Stimulated activated CD8-positive, alpha-beta memory T cell treated with anti-CD3 and anti-CD28 coated beads, Interleukin-12 subunit alpha, Interleukin-12 subunit beta, amount 100 ng/mL, for 1 hour (primary cell): ENCODE data around the gene NUDT19.
"Not testable (repeated sequence)": the region's sequence is repeated elsewhere in the genome, so short reads cannot be mapped to it uniquely, and the experiment has no call there.

Source experiments
- DNase-seq: peaks from one replicate; pipeline ENCODE4 v3.0.0-alpha.2; 2020; ENCODE audit warnings: low read depth

The NUDT19 gene

DNA sequence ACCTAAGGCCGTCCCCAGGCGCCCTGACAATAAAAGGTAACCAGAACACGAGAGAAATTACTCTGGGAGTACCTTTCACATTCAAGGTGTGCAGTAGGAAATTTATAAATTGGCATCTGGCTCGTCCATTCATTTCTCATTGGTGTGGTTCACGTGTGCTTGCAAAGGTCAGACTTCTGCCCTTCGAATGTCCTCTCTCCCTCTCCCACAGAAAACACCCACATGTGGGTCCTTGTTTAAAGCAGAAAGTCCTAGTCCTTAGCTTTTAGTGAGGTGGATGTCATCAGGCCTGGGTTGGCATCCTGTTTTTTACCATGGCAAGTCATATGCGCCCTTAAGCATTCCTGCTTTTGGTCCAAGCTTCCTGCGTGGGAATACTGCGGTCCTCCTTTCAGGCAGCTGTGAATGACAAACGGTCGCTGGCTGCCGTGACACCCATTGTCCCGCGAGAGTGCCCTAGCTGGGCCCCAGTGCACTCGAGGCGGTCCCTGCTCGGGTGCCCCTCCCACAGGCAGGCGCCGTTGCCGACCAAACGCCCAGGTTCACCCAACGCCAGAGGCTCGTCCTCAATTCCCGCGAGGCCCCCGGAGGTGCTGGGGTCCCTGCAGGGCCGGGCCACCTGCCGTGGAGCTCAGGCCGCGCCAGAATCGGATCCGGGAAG, at the start of gene NUDT19:
NUDT19 (plus strand) TSS at position 531 of the 661 bp plus-strand sequence. CDS start 140 bp downstream, outside the sequence.
- DNase-seq: peak; percentile 62

DNA sequence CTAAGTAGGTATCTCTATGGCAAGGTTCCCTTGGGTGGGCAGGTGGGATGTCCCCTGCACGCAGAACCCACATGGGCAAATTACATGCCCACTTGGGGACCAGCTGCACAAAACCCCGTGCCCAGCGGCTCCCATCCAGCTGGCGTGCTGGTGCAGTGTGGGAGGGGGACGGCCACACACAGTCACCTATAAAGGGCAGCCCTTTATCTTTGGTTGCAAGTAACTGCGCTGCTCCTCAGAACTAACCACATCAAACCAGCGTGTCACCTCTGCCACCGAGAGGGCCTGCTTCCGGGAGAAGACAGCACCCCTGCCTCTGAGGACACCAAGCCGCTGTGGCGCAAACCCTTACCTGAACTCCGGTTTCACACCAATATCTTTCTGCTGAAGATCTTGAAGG, 48.9 kb upstream of the NUDT19 start:
- peak; percentile 48 for DNase-seq

DNA sequence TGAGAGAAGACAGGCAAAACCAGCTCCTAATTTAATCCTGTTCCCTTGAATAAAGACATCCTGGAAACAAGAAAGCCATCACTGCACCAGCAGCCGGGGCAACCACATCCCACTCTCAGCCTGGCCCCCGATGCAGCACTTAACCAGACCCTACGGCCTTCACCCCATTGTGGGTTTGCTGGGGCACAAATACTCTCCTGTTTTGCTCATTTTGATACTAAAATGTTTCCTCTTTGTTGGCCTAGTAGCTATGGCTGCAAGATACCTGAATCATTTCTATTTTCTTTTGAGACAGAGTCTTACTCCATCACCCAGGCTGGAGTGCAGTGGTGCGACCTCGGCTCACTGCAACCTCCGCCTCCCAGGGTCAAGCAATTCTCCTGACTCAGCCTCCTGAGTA, 45.1 kb upstream of the NUDT19 start:
- DNase-seq: no peak

DNA sequence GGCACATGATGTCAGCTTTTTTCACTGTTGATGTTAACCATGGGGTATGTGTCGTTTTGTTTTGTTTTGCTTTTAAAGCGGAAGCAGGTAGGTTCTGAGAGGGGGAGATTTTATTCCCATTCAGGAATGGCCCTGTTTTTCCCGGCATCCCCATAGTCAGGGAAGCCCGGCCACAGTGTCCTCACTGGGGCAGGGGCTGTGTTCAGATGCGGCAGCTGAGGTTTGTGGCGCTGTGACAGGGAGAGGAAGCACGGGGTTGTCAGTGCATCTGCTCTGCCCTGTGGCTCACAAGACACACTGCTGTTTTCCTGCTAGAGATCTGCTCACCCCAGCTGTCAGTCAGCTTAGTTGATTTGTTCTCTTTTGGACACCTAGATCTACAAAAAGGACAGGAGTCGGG, 44.3 kb upstream of the NUDT19 start:
- DNase-seq: no peak

DNA sequence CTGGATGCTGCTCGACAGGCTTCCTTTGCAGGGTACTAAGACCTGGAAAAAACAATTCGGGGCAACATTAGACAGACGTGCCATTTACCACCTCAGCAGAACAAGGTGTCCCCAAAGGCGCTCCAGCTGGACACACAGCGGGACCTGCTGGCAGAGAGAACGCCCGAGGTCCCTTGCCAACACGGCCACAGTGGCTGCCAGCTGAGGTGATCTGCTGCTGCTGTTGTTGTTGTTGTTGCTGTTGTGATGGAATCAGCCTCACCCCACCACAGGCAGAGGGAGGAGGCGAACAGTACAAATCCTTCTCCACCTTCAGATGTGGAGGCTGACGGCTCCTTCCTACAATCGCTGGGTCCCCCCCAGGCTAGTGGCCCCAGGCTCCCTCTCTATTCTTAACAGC, 41.9 kb upstream of the NUDT19 start:
- no peak for DNase-seq

DNA sequence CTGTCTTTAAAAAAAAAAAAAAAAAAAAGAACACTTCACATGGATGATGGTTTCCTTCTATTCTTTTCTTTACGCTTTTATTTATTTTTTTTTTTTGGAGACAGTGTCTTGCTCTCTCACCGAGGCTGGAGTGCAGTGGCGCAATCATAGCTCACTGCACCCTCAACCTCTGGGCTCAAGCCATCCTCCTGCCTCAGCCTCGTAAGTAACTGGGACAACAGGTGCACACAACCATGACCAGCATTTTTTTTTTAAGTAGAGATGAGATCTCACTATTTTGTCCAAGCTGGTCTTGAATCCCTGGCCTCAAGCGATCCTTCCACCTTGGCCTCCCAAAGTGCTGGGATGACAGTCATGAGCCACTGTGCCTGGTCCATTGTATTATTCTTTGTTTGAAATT, 41.0 kb upstream of the NUDT19 start:
- no peak for DNase-seq

DNA sequence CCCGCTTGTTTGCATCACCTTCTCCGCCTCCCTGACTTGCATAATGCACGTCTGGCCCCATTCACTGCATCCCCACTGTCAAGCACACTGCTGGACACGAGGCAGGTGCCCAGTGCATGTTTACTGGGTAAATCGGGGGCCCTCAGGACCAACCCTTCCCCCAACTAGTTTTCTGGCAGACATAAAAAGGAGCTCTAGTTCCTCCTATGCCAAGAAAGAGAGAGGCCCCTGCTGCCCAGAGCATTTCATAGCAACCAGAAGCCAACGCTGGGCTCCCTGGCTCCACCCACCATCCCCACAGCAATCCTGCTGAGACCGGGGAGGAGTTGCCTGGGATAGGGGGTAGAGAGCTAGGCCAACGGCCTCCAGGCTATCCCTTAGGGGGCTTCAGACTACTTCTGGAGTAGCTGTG, 39.9 kb upstream of the NUDT19 start:
- DNase-seq: no peak

DNA sequence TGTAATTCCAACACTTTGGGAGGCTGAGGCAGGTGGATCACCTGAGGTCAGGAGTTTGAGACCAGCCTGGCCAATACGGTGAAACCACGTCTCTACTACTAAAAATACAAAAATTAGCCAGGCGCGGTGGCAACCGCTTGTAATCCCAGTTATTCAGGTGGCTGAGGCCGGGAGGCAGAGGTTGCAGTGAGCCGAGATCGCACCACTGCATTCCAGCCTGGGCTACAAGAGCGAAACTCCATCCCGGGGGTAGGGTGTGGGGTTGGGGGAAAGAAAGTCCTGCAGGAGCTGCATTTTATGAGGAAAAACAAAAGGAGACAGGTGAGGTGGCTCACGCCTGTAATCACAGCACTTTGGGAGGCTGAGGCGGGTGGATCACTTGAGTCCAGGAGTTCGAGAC, 39.3 kb upstream of the NUDT19 start:
- DNase-seq: not testable (repeated sequence)

DNA sequence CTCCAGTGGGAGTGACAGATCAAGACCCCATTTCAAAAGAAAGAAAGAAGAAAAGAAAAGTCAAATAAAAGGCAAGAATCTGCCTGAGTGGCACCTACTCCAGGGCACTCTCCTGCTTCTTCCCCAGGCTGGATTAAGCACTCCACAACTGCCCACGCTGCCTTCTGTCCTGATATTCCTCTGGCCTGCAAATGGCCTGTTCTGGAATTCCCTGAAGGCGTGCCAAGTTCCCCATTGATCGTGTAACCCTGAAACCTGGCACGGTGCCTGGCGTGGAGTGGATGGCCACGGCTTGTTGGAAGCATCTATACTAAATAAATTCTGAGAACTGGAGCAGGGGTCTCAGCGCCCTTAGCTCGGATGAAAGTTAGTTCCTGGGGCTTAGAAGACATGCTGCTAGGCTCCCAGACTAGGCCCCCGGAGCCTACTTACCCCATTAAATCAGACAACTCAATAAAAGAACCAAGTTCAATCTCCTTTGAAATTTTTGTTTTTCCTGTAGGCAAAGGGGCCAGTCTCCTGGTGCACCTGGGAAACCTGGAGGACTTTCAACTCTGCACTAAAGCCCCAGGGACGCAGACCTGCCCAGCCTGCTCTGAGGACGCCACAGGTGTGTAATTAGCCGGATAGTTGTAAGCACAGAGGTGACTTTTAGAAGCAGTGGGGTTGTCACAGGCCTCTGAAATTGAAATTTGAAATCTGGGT, 38.6 kb upstream of the NUDT19 start:
- DNase-seq: no peak

DNA sequence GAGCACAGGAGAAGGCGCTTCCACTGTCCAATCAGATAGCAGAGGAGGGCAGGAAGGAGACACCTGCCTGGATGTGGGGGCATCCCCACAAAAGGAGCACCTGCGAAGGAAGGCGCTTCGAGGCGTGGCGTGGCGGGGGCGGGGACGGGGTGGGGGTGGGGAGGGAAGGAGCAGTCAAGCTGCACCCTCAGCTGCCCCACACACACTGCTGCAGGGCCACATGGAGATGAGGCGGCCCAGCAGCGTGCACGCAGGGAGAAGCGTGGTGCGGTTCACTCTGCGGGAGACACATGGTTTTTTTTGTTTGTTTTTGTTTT, 38.1 kb upstream of the NUDT19 start:
- DNase-seq: no peak

DNA sequence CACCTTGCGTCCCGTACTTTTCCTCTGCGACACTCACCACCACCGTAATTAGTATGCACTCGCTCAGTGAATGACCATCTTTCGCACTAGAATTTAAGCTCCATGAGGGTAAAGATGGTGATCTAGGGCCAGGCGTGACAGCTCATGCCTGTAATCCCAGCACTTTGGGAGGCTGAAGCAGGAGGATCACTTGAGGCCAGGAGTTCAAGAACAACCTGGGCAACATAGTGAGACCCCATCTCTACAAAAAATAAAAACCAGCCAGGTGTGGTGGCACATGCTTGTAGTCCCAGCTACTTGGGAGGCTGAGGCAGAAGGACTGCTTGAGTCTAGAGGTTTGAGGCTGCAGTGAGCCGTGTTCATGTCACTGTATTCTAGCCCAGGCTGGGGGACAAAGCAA, 35.2 kb upstream of the NUDT19 start:
- DNase-seq: not testable (repeated sequence)

DNA sequence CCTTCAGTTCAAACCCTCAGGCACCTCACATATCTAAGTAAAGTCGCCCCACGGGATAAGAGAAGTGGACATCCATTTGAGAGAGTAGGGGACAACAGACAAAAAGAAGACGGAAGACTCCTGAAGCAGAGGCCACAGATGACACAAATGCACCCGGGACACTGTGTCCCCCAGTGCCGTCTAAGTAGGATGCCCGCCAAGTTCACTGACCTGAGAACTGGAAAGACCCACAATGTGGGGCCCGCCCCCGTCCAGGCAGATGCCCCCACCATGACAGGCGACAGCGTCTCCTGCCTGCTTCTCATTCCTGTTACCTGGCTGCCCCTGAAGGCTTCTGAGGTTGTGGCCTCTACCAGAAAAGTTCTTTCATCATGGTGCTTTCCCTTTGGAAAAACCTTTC, 33.5 kb upstream of the NUDT19 start:
- DNase-seq: no peak

DNA sequence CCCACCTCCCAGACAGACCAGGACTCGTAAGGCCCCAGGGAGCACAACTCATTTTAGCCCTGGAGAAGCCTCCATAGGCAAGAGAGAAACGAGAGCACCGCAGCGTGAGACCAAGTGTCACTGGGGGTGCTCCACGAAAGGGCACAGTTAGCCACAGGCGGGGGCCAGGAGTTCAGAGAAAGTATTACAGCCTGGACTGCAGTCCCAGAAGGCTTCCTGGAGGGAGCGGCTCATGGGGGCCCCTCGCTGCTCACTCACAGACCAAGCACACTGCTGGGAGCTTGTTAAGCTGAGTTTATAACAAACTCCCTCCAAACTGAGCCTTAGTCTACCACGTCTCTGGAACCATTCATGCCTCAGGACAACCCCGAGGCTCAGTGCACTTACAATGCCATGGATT, 33.1 kb upstream of the NUDT19 start:
- no peak for DNase-seq

DNA sequence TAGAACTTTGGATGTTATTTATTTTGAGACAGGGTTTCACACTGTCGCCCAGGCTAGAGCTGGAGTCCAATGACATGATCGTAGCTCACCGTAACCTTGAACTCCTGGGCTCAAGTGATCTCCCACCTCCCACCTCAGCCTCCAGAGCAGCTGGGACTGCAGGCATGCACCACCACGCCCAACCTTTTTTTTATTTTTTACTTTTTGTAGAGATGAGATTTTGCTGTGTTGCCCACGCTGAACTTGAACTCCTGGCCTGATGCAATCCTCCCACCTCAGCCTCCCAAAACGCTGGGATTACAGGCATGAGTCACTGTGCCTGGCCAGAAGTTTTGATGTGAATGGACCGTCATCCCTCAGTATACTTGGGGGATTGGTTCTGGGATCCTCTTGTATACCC, 30.3 kb upstream of the NUDT19 start:
- no peak for DNase-seq

DNA sequence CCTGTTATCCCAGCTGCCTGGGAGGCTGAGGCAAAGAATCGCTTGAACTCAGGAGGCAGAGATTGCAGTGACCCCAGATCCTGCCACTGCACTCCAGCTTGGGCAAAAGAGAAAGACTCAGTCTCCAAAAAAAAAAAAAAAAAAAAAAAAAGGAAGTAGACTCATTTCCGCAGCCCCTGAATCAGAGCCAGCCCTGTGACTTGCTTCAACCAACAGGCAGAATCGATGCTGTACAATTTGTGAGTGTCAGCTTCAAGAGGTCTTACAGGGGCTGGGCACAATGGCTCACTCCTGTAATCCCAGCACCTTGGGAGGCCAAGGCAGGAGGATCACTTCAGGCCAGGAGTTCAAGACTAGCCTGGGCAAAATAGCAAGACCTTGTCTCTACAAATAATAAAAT, 29.4 kb upstream of the NUDT19 start:
- no peak for DNase-seq

DNA sequence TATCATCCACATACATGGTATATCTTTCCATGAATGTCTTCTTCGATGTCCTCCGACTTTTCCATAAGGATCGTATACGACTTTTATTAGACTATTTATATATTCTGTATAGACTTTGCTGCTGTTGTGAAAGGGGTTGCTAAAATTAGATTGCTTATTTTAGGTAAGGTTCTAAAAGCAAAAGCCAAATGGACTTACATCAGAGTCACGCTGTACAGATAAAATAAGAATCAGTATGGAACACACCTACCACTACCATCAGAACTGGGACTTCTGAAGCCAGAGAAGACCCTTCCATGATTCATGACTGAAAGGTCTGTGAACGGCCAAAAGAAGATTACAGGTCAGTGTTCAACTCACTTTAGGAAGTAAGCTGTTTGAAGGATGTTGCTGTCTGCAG, 25.5 kb upstream of the NUDT19 start:
- DNase-seq: no peak

DNA sequence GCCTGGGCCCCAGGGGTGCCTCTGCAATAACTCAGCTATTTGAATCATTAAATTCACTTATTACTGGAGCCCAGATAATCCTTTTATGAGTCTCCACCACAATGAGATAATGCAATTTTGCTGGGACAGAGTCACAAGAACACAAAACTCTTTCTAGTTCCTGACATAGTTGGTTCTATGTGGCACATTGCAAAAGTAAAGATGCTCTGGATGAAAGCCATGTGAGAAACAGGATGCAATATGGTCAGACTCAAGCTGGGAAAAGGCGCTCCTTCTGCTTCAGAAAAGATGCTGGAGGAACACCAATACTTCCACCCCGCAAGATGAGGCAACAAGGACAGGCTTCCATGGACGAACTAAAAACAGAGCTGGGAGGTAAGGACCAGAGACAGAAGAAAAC, 22.3 kb upstream of the NUDT19 start:
- DNase-seq: no peak

DNA sequence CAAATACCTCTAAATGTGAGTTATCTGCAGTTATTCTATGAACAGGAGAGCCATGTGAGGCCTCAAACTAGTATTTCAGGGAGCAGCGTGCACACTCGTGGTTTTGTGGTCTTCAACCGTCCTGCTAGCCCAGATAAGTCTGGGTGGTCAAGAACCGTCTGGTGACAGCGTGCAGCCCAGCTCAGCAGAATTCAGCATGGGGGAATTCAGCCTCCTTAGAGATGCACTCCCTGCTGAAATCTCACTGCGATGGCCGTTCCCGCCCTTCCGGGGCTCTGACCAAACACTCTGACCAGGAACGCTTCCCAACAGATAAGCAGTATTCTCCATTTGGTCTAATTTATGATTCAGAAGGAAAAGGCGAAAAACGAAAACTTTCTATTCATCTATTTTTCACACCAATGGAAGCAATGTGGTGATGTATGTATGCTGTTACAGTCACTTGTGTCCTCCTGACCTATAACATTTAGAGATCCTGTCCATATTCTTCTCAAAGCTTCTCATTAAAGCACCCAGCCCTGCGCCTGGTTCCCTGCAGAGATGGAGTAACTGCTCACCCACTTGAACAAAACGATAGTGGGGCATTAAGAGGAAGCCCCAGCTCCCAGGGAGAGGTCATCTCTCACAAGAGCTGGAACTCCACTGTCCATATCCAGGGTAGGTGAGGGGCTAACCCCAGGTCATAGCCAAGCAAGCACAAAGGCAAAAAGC, 19.6 kb upstream of the NUDT19 start:
- DNase-seq: no peak

DNA sequence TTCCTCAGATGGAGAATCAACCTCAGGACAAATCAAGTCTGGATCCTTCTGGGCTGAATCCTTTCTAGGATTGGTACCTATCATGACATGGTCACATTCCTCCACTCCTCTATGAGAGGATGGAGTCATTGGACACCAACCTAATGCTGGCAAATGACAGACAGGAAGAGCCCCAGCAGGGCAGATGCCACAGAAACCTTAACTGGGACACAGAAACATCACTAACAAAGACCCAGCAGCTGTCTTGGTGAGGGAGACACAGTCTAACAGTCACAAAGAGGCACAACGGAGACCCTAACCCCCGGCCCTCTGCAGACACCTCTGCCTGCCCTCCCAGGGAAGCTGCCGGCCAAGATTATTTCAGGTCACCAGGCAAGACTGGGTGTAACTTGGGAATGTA, 18.8 kb upstream of the NUDT19 start:
- no peak for DNase-seq

DNA sequence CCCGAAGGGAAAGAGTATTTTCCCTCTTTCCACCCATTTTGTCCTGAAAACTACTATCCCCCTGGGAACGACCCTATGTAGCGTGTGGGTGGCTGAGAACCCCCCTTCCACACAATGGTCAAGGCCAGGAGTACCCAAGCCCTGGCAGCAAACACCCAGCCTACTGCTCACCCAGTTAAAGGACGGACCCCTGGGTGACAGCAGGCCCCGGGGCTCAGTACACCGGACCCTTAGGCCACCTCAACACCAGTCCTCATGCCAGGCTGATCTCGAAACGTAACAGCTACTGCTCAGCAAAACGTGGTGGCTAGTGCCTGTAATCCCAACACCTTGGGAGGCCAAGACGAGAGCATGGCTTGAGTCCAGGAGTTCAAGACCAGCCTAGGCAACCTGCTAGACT, 18.0 kb upstream of the NUDT19 start:
- no peak for DNase-seq

DNA sequence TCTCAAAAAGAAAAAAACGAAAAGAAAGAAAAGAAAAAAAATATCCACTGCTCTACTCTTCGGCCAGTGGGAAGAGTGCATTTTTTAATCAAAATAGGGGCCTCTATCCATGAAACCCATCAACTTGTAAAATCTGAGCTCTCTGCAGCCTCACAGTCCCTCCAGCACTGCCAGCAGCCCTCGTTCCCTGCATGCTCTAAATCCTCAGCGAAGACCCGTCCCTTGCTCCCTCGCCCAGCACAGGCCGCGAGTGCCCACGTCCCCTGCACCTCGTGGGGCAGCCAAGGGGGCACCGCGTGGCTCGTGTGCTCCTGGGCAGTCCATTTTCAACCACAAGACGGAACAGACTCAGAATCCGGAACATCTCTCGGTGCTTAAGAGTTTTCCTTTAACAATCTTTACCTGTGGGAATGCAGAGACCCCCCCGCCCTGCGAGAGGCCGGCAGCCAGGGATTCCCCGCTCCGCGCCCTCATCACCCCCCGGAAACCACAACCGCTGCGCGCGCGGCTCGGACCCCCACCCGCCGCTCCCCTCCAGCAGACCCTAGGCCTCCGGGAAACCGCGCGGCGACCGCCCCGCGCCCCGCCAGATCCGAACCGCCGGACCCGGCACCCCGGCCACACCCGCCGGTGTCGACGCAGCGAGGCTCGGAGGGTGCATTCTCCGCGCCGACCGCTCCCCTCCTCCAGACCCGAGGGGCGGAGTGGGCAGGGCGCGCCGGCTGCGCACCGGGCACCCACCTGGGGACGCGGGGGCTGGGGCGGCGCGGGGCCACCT, 17.3 kb upstream of the NUDT19 start:
- DNase-seq: no peak

DNA sequence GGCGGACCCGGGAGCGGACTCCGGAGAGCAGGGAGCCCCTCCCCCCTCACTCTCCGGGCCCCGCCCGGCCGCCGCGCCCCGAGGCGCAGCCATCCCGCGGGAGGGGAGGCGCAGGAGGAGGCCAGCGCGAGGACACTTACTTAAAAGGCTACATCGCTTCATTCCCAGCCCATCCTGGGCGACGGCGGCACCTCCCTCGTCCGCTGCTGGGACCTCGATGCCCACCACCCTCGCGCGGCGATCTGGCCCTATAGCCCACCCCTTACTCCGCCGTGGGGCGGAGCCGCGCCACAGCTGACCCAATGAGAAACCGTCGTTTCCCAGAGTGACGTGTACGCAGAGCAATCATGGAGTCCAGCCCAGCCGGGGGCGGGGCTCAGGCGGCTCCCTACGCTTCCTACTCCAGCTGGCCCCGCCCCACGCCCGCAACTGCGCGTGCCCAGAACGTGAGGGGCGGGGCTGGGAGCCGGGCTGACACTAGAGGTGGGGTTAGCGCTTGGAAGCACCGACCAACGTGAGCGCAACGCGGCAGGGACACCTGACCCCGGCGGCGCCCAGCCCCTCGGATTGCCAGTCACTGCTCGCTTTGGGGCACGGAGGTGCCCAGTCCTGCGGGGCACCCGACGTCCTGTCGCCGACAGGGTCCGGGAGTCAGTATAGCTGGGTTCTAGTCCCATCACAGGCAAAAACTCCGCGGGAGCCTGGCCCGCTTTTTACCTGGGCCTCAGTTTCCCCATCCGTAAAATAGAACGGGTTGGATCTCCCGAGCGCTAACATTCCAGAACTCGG, 16.5 kb upstream of the NUDT19 start, which contains the start of gene ANKRD27:
ANKRD27 (minus strand) TSS at position 250 of the 789 bp plus-strand sequence. CDS start 16,165 bp downstream, outside the sequence.
- DNase-seq: peak; percentile 93
